ENCODE data around the gene SNF8. TPM values are rescaled to one million over a fixed set of nuclear protein-coding genes. Genes with fewer than 3 reads are reported as not detected.

The SNF8 gene
- total and polyA plus RNA-seq, 9 of the 15 experiments (the other 6 are each of a cell fraction or from before 2014, with no cell fraction given) = 6.9 to 149 (median 117) TPM

GRCh38 chr17:48908047-48908843 lies 36.4 kb downstream of the SNF8 start, which contains the start of gene UBE2Z (continued):
- 0 out of 2 replicates have a peak, but pooled peaks have one; percentile 13 for TF ChIP-seq TEAD4 (IDR thresholded peaks at IDR 0.05; ENCODE audit: low read length)
- TF ChIP-seq TEAD4 (CRISPR knock-in tag; IDR thresholded peaks at IDR 0.05; ENCODE audit: borderline replicate concordance) = no peak
- TF ChIP-seq PKNOX1 (IDR thresholded peaks at IDR 0.05) = no peak
- TF ChIP-seq PML (IDR thresholded peaks at IDR 0.05; ENCODE audit: low read length) = peak; percentile 62; the same call in 1 of the 2 replicates
- no peak for TF ChIP-seq FOXK1 (CRISPR knock-in tag; IDR thresholded peaks at IDR 0.05; ENCODE audit: borderline replicate concordance)
- TF ChIP-seq TBP (optimal IDR thresholded peaks at IDR 0.05; ENCODE audit: low read depth, low read length) = peak; percentile 91
- TF ChIP-seq SIN3B (IDR thresholded peaks at IDR 0.05; ENCODE audit: low read depth) = peak; percentile 62; the same call in 1 of the 2 replicates
- peak; percentile 65; the same call in 1 of the 2 replicates for TF ChIP-seq MTA1 (IDR thresholded peaks at IDR 0.05; ENCODE audit: borderline replicate concordance)
- peak in 1 of 2 experiments; percentile 43; a peak in 2 of 4 replicates for TF ChIP-seq SIN3A (IDR thresholded peaks at IDR 0.05; ENCODE audit: borderline replicate concordance in 2 of 2, control insufficient read depth in 1 of 2, low read depth in 2 of 2, low read length in 2 of 2)
- peak; percentile 55; the same call in 1 of the 2 replicates for TF ChIP-seq CREB1 (IDR thresholded peaks at IDR 0.05)
- TF ChIP-seq CREB1 (CRISPR knock-in tag; IDR thresholded peaks at IDR 0.05) = no peak; the same call in 1 of the 2 replicates
- TF ChIP-seq TRIM25 (IDR thresholded peaks at IDR 0.05; ENCODE audit: borderline replicate concordance) = peak; percentile 59; the same call in 1 of the 2 replicates
- peak; percentile 54; the same call in 1 of the 2 replicates for TF ChIP-seq SMARCA4 (IDR thresholded peaks at IDR 0.05)
- 0 out of 2 replicates have a peak, but pooled peaks have one; percentile 15 for TF ChIP-seq TAL1 (IDR thresholded peaks at IDR 0.05)
- TF ChIP-seq UBTF (IDR thresholded peaks at IDR 0.05; ENCODE audit: borderline replicate concordance in 1 of 2, low read depth in 2 of 2, low read length in 2 of 2) = peak in 1 of 2 experiments; percentile 86; a peak in 2 of 4 replicates
- TF ChIP-seq BRD4 (IDR thresholded peaks at IDR 0.05) = peak; percentile 75; the same call in 1 of the 2 replicates
- TF ChIP-seq HMG20A (CRISPR knock-in tag; conservative IDR thresholded peaks at IDR 0.05) = no peak
- TF ChIP-seq ETS2 (tag; IDR thresholded peaks at IDR 0.05; ENCODE audit: borderline replicate concordance, poor library complexity, severe bottlenecking) = no peak
- no peak for TF ChIP-seq NCOA2 (IDR thresholded peaks at IDR 0.05; ENCODE audit: partially characterized antibody in 2 of 2)
- TF ChIP-seq NONO (IDR thresholded peaks at IDR 0.05; ENCODE audit: low read depth in 2 of 2, low read length in 1 of 2) = peak; percentile 58 to 87; a peak in 2 of 4 replicates
- no peak for TF ChIP-seq MTF1 (CRISPR knock-in tag; IDR thresholded peaks at IDR 0.05; ENCODE audit: borderline replicate concordance)
- no peak for TF ChIP-seq PRMT5 (CRISPR knock-in tag; IDR thresholded peaks at IDR 0.05)
